NOMO-1 treated with DMSO at 0.1 percent for 48 hours (cell line): Measurements from ENCODE around the gene ACOX1.

Source experiments
- DNase-seq: peaks from one replicate; lab custom pipeline; 2025; ENCODE audit not compliant: unreplicated experiment; lab: John Stamatoyannopoulos, UW

Gene ACOX1

DNA sequence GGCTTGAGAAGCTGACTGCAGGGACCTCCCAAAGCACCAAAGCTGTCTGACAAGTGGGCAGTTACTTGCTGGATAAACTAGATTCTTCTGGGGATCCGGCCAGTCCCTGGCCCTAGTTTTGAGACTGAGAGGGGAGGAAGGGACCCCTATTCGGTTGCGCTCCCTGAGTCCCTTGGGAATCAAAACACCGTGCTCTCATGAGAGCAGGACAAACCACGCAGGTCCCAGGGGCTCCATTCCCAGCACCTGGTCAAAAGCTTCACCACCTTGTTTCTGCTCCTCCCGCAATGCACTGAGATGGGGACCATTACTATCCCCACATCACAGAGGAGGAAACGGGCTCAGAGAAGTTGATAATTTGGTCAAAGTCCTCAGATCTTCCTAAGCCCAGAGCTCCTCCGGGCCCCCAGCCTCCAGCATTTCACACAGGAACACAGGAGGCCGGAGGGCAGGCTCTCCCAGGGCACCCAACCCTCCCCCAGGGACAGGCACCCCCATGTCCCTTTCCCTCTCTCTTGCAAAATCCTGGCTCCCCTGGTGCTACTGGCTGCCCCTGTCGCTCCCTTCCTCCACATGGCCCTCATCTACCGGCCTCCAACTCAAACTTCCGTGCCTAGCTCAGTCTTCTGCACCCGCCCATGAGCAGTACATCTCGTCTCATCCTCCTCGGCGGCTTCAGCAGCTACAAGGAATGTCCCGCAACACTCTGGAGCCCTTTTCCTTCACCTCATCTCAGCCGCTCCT is 85.5 kb downstream of the ACOX1 start:
- DNase-seq, result no peak

DNA sequence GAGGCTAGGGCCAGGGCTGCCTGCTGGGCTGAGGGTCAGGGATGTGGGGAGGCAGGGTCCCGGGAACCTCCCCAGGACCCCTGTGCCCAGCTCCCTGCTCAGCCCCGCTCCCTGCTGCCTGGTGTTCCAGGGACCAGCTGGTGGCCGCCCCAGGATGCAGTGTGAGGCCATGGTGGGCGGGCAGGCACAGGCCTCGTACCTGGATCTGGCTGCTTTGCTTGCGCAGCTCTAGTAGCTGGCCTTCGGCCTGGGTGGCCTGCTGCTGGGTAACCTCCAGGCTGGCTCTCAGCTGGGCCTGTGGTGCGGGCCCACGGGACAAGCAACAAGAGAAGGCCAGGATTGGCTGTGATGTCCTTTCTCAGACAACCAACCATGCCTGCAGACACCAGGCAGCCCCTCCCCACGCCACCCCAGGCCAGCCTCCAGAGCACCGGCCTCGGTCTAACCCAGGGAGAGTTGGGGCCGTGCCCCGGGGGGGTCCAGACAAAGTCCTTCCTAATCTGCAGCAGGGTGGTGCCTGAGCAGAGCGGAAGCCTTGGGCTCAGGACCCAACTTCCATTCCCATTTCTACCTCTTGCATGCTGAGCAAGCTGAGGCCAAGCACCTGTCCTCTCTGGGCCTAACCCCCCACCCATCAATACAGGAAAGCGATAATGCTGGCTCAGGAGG is 86.3 kb downstream of the ACOX1 start:
- DNase-seq, result no peak

DNA sequence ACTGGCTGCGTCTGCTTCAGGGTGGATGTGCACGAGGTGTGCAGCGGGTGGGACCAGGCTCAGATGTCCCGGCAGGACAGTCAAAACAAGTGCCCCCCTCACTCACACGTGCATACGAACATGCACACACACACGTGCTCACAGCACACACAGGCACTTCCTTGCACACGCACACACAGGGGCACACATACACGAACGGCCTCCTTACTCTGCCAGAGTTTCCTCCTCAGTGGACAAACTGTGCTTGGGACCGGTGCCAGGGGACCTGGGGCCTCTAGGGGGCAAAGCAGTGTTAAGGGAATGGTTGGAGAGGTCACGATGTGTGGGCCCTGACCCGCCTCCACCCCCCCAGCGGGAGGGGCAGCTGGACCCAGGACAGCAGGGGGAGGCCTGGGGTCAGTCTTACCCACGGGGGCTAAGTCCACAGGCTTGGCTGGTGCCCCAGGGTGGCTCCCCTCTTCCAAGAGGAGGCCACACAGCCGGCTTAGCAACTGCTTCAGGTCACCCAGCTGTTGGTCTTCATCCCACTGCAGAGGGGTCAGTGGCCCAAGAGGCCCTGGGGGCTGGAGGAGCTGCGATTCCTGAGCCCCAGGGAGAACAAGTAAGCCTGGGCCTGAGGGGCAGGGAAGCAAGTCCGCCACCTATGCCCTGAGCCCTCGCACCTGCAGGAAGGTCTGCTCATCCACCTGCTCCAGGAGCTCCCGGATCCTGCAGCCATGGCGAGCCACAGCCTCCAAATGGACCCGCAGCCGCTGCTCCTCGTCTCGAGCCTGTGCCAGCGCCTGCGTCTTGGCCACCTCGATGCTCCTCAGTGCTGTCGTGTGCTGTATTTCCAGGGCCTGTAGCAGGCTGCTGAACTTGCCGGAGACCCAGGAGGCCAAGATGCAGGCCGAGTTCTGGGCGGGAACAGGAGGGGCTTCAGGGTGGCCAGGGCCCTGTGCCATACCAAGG is 87.1 kb downstream of the ACOX1 start:
- no peak for DNase-seq
